Stimulated activated CD8-positive, alpha-beta memory T cell treated with anti-CD3 and anti-CD28 coated beads, Interleukin-4, amount 100 ng/mL, for 24 hours (primary cell): ENCODE data around the gene SOCS4.
"Not testable (repeated sequence)": the region's sequence is repeated elsewhere in the genome, so short reads cannot be mapped to it uniquely, and the experiment has no call there.

Experiments
- DNase-seq: peaks from one replicate; pipeline ENCODE4 v3.0.0-alpha.2; 2020; ENCODE audit warnings: low read depth

The SOCS4 gene

GRCh38 chr14:55026793-55027561 lies at the start of gene SOCS4, which contains the start of gene WDHD1:
Gene SOCS4 (plus strand): TSS chr14:55027236. CDS start chr14:55043042, 15,806 bp downstream.
Gene WDHD1 (minus strand): TSS chr14:55027099. CDS start chr14:55026787, 312 bp downstream.
- DNase-seq: peak; percentile 97

- no peak for DNase-seq
These were observed 48.0 kb upstream of the SOCS4 start for GRCh38 chr14:54979039-54979438.

- DNase-seq: no peak
These were observed 45.3 kb upstream of the SOCS4 start for GRCh38 chr14:54981698-54982097.

- DNase-seq: no peak
These were observed 41.9 kb upstream of the SOCS4 start for GRCh38 chr14:54985156-54985555.

- no peak for DNase-seq
These were observed 26.7 kb upstream of the SOCS4 start for GRCh38 chr14:55000381-55000780.

- no peak for DNase-seq
These were observed 22.0 kb upstream of the SOCS4 start for GRCh38 chr14:55005071-55005470.

- no peak for DNase-seq
These were observed 12.0 kb upstream of the SOCS4 start for GRCh38 chr14:55015006-55015405.

GRCh38 chr14:55019968-55020554 lies 7.0 kb upstream of the SOCS4 start:
- DNase-seq: no peak

- DNase-seq: not testable (repeated sequence)
These were observed 2.7 kb upstream of the SOCS4 start for GRCh38 chr14:55024365-55024764.

- DNase-seq: no peak
These were observed 1.1 kb upstream of the SOCS4 start for GRCh38 chr14:55025948-55026347.

GRCh38 chr14:55026441-55026792 lies 619 bp upstream of the SOCS4 start:
- DNase-seq: no peak

- DNase-seq: no peak
These were observed 1.0 kb downstream of the SOCS4 start for GRCh38 chr14:55028066-55028465.

GRCh38 chr14:55028476-55028875 lies 1.4 kb downstream of the SOCS4 start:
- DNase-seq: no peak

- no peak for DNase-seq
These were observed 4.2 kb downstream of the SOCS4 start for GRCh38 chr14:55031190-55031589.

GRCh38 chr14:55037995-55038394 lies 11.0 kb downstream of the SOCS4 start:
- not testable (repeated sequence) for DNase-seq

- no peak for DNase-seq
These were observed 11.7 kb downstream of the SOCS4 start for GRCh38 chr14:55038708-55039107.

GRCh38 chr14:55043528-55043927 lies 16.5 kb downstream of the SOCS4 start:
- DNase-seq: no peak

GRCh38 chr14:55045087-55045486 lies 18.1 kb downstream of the SOCS4 start:
- DNase-seq: no peak

- no peak for DNase-seq
These were observed 20.4 kb downstream of the SOCS4 start for GRCh38 chr14:55047301-55048053.

GRCh38 chr14:55048900-55049436 lies 21.9 kb downstream of the SOCS4 start:
- no peak for DNase-seq

GRCh38 chr14:55051165-55051422 lies 24.1 kb downstream of the SOCS4 start:
- no peak for DNase-seq

- peak; percentile 82 for DNase-seq
These were observed 24.6 kb downstream of the SOCS4 start, which contains the start of gene MAPK1IP1L for GRCh38 chr14:55051423-55052268. Gene MAPK1IP1L (plus strand): TSS chr14:55051647. CDS start chr14:55061684, 10,037 bp downstream.
